Skeletal muscle satellite cell (primary cell): Measurements from ENCODE around the gene NME1.

Experiments used
- H3K27me3 ChIP-seq: 2 replicates; pipeline ENCODE4 v1.7.0; 2013; ENCODE audit warnings: low read length; ENCODE audit not compliant: control insufficient read depth, insufficient read depth
- H3K36me3 ChIP-seq: 2 replicates; pipeline ENCODE4 v1.7.0; 2013; ENCODE audit warnings: mild to moderate bottlenecking, control low read depth, low read length; ENCODE audit not compliant: insufficient read depth
- H3K4me1 ChIP-seq: 2 replicates; pipeline ENCODE4 v1.7.0; 2013; ENCODE audit warnings: low read length; ENCODE audit not compliant: control insufficient read depth, insufficient read depth
- H3K4me2 ChIP-seq: 2 replicates; pipeline ENCODE4 v1.7.0; 2013; ENCODE audit warnings: mild to moderate bottlenecking, low read length
- H3K4me3 ChIP-seq: 2 replicates; pipeline ENCODE4 v1.7.0; 2013; ENCODE audit warnings: low read length
- H3K9ac ChIP-seq: 2 replicates; pipeline ENCODE4 v1.7.0; 2013; ENCODE audit warnings: mild to moderate bottlenecking, low read depth, low read length, moderate library complexity
- H3K9me3 ChIP-seq: replicated peaks from 2 replicates; pipeline ENCODE4 v1.7.0; 2013; ENCODE audit warnings: mild to moderate bottlenecking, control low read depth, low read length

The NME1 gene

DNA sequence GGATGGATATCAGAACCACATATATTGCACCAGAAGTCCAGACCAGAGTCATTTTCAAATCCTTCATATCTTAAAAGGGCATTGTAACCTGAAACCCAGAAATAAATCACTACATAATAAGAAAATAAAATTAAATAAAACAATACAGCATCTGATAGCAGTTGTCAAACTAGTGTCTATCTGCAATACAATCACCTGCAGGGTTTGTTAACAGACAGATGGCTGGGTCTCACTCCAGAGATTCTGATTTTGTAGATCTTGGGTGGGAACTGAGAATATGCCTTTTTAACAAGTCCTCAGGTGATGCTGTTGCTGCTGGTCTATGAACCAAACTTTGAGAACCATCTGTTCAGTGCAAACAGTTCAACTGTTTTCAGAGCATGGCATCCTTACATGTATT is 50.5 kb downstream of the NME1 start:
- H3K9me3 ChIP-seq = no peaks in the 10 kb centered on the region
- no peak overlapping the region for H3K9ac ChIP-seq
- H3K4me2 ChIP-seq = no peak overlapping the region
- H3K36me3 ChIP-seq = peaks cover 42% of the 10 kb centered on the region
- no peaks in the 10 kb centered on the region for H3K27me3 ChIP-seq
- H3K4me3 ChIP-seq = no peak overlapping the region
- no peaks in the 10 kb centered on the region for H3K4me1 ChIP-seq
